Dermis blood vessel endothelial cell (primary cell): ENCODE data around the gene CDC123. TPM values are rescaled to one million over a fixed set of nuclear protein-coding genes. Genes with fewer than 3 reads are reported as not detected.

Experiments used
- total RNA-seq: library from RNA; depleted of rRNA; stranded (reverse); fragments of >200 nt; gene quantifications from 2 replicates; pipeline ENCODE4 v1.2.3, GENCODE V29; 2014

CDC123 gene
- total RNA-seq, 1 donor from 2014 or later = 149 TPM

Other genes starting within 250 kb of the CDC123 start
- 21.8 and 31.6 TPM in 2 replicates for gene UPF2, start 153.4 kb upstream of the CDC123 start, total RNA-seq
- 31.7 and 40.5 TPM in 2 replicates for gene DHTKD1, start 127.2 kb upstream of the CDC123 start, total RNA-seq
- gene SEC61A2, start 66.5 kb upstream of the CDC123 start, total RNA-seq = 7.2 and 12.3 TPM in 2 replicates
- gene NUDT5, start 297 bp upstream of the CDC123 start, total RNA-seq = 86.1 and 90.2 TPM in 2 replicates
- gene CAMK1D, start 153.4 kb downstream of the CDC123 start, total RNA-seq = 0.85 and 3.2 TPM in 2 replicates